Skin epidermis (tissue), 12 donors: ENCODE measurements around the gene HDAC9.
"Not testable (repeated sequence)": the region's sequence is repeated elsewhere in the genome, so short reads cannot be mapped to it uniquely, and the experiment has no call there.

ENCODE experiments used
- H3K27ac ChIP-seq, 21 experiments: fragments of 200-600 bp; sonication (generic) in 11 of 21; one replicate each; pipeline ENCODE4 v1.5.0; 2020; ENCODE audit warnings: mild to moderate bottlenecking in 3 of 21, inconsistent platforms in 2 of 21, moderate library complexity in 2 of 21
- H3K4me3 ChIP-seq, 7 experiments: fragments of 200-600 bp; sonication (generic) in 2 of 7; one replicate each; pipeline ENCODE4 v1.5.0; 2020; ENCODE audit warnings: inconsistent platforms in 2 of 7, mild to moderate bottlenecking in 2 of 7, moderate library complexity in 1 of 7

HDAC9 gene

DNA sequence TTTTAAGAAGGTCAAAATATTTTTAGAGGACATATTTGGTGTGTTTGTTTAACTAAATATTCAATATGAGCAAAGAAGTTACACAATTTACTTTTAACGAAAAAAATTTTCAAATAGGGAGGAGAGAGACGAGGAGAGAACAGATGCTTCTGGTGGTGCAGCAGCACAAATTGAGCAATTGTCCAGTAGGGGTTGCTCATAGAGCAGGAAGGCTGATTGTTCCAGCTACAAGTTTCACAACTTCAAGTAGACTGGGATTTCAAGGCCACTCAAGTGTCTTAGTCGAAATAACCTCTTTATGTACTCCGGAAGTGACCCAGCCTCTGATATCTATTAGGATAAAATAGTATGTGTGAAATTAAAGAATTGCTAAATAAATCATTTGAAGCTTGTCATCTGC, 197.9 kb downstream of the HDAC9 start:
- H3K4me3 ChIP-seq, result no peak overlapping the region
- no peak overlapping the region for H3K27ac ChIP-seq

DNA sequence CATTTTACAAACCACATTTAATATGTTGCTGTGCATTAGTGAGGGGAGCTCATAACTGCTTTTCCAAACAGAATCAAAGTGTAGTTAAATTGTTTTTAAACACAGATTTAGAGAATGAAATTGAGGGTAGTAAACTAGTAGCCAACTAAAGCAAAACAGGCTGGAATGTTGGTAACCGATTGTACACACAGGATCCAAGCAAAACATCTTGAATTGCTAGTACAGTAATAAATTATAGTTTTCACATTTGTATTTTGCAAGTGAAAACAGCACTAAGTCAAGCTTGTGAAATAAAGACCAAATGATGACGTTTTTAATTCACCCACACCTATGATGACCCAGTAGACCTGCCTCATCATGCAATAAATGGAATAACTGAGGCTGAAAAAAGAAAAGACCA, 198.3 kb downstream of the HDAC9 start:
- H3K27ac ChIP-seq, result peak overlapping the region in 2 of 21 experiments; percentile 3 to 29
- H3K4me3 ChIP-seq, result no peak overlapping the region

GRCh38 chr7:18694484-18694883, 198.9 kb downstream of the HDAC9 start:
- Histone ChIP-seq H3K4me3 (no peak overlapping the region), H3K27ac (peak overlapping the region in 2 of 21 experiments; percentile 3 to 29)

DNA sequence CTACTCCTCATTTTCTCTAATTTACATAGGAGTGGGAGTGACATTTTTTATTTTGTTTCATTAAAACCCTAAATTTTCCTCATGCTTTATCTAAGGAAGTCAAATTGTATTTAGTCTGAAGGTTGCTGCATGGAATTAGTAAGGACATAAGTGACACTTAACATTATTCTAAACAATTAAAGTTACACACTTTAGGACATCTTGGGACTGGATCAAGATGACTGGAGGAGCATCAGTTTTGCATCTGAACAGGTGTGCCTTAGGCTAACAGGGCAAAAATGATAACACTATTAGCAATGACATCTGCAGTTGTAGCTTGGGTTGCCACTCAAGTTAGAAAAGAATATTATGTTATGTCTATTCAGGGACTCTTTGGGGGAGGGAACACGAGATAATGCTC, 199.4 kb downstream of the HDAC9 start:
- no peak overlapping the region for H3K4me3 ChIP-seq
- H3K27ac ChIP-seq, result no peak overlapping the region

GRCh38 chr7:18698258-18698734, 202.7 kb downstream of the HDAC9 start:
- H3K4me3 ChIP-seq, result no peak overlapping the region
- H3K27ac ChIP-seq, result no peak overlapping the region

DNA sequence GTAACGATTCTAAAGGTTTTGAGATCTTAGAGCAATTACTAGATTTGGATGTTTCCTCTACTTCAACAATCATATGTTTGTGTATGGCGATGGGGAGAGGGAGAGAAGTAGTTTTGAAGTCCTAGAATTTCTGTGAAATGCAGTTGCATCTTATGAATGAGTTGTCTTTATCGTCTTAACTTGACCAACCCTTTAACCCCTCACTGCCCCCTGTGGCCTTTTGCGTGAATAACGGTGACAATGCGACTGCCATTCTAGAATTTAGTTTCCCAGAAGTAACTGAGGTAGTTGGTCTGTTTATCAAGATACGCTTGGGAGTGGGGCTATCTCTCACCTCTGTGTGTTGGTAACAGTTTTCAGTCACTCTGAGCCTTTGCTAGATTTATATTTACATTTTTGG, 204.6 kb downstream of the HDAC9 start:
- no peak overlapping the region for H3K27ac ChIP-seq
- no peak overlapping the region for H3K4me3 ChIP-seq

GRCh38 chr7:18702071-18702829, 206.7 kb downstream of the HDAC9 start:
- no peak overlapping the region for H3K27ac ChIP-seq

DNA sequence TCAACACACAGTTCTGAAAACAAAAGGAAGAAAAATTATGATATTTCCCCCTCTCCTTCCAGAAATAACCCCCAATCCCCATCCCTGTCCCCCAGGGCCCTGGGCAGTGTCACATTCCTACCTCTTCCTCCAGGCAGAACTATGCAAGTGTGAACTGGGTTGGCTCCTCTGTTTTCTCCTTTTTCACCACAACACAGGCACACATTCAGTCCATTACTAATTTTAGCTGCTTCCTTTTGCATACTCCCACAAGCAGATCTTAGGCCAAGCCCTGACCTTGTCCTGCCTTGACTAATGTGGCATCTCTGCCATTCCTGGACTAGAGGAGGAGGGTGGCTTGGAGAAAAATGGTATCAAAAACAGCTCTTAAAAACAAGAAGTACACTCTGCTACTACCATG, 208.1 kb downstream of the HDAC9 start:
- Histone ChIP-seq H3K4me3 (no peak overlapping the region), H3K27ac (no peak overlapping the region)

More at GRCh38 chr7:18702071-18702829, 206.7 kb downstream of the HDAC9 start:
- no peak overlapping the region for H3K4me3 ChIP-seq

- Histone ChIP-seq H3K4me3 (no peak overlapping the region), H3K27ac (no peak overlapping the region)
Measured at GRCh38 chr7:18706670-18707069, 211.1 kb downstream of the HDAC9 start.

DNA sequence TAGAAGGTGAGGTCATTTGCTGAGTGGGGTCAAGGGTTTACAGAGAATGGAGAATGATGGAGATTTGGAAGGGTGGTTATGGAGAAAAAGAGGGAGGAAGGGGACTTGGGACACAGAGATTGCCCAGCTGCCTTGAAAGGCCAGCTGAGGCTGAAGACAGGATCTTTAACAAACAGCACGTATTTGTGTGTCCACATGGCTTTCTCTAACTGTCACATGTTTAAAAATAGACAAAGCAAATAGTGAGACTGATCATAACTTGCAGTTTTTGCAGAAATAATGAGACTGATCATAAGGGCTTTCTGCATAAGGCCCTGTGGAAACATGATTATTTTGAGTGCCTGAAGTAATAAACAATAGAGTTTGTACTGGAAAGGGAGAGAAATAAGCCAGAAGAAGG, 212.7 kb downstream of the HDAC9 start:
- H3K4me3 ChIP-seq, result no peak overlapping the region
- H3K27ac ChIP-seq, result no peak overlapping the region

DNA sequence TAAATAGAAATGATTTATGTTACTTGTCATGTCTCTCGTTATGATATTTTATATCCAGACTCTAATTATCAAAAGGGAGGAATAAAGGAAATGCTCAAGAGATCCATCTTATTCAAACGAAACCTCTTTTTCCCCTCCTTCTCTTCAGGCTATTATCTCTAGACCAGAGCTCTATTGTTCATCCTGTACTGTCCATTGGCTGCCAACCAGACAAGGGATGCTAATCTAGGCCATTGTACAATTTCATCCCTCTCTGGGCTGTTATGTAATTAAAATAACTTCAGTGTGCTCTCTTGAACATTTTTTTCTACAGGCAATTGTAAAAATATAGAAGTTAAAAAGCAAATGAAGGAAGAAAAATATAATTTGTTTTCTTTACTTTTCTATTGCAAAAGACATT, 220.4 kb downstream of the HDAC9 start:
- Histone ChIP-seq H3K27ac (no peak overlapping the region), H3K4me3 (no peak overlapping the region)

- H3K27ac ChIP-seq, result no peak overlapping the region
- H3K4me3 ChIP-seq, result no peak overlapping the region
Measured at GRCh38 chr7:18721429-18721828, 225.9 kb downstream of the HDAC9 start.

DNA sequence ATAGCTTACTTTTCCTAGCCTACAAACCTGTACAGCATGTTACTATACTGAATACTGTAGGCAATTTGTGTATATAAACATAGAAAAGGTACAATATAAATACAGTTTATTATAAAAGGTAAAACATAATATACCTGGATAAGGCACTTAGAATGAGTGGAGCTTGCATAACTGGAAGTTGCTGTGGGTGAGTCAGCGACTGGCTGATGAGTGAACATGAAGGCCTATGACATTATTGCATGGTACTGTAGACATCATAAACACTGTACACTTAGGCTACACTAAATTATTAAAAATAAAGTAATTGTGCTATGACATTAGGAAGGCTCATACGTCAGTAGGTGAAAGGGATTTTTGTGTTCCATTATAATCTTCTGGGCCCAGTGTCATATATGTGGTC, 228.8 kb downstream of the HDAC9 start:
- H3K27ac ChIP-seq, result no peak overlapping the region
- H3K4me3 ChIP-seq, result no peak overlapping the region

DNA sequence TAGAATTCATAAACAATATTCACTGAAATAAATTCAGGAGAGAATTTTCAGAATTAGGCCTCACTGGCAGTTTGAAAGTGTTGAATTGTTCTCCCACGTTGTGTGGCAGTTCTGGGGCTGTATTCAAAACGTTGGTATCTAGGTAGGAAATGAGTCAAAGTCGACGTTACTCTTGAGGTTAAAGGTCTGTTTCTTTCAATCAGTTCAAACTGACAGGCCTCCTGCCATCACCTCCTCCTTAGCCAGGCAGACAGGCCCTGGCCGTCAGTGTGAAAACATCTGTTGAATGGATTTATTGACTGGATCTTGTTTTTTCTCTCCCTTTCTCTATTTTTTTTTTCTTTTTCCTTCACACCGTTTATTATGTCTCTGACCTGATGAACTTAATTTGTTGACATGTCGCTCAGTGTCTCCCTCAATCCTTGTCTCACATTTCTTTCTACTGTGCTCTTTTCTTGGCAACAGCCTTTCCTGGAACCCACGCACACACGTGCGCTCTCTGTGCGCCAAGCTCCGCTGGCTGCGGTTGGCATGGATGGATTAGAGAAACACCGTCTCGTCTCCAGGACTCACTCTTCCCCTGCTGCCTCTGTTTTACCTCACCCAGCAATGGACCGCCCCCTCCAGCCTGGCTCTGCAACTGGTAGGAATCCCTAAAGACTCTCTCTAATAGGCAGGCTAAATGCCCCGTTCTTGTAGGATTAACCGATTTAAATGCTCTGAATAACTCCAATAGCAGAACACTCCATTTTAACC, 231.7 kb downstream of the HDAC9 start:
- Histone ChIP-seq H3K27ac (no peak overlapping the region), H3K4me3 (no peak overlapping the region)

GRCh38 chr7:18736012-18736411, 240.5 kb downstream of the HDAC9 start:
- H3K27ac ChIP-seq, H3K4me3 ChIP-seq: not testable (repeated sequence)

DNA sequence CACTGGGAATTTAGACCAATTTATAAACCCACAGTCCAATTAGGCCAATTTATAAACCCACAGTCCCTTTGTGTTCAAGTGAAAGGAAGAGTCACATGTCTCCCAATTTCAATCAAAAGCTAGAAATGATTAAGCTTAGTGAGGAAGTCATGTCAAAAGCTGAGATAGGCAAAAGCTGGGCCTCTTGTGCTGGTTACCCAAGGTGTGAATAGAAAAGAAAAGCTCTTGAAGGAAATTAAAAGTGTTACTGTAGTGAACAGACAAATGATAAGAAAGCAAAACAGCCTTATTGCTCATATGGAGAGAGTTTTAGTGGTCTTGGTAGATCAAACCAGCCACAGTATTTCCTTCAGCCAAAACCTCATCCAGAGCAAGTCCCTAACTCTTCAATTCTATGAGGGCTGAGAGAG, 245.0 kb downstream of the HDAC9 start:
- H3K27ac ChIP-seq, result no peak overlapping the region

GRCh38 chr7:18753972-18754610, 258.5 kb downstream of the HDAC9 start:
- peak overlapping the region in 8 of 21 experiments; percentile 11 to 64 (median 26) for H3K27ac ChIP-seq
- no peak overlapping the region for H3K4me3 ChIP-seq

More for the DNA sequence above, 245.0 kb downstream of the HDAC9 start:
- no peak overlapping the region for H3K4me3 ChIP-seq

GRCh38 chr7:18754766-18755165, 259.2 kb downstream of the HDAC9 start:
- Histone ChIP-seq H3K27ac (peak overlapping the region in 6 of 21 experiments; percentile 5 to 62 (median 55)), H3K4me3 (no peak overlapping the region)

GRCh38 chr7:18755793-18756192, 260.2 kb downstream of the HDAC9 start:
- peak overlapping the region in 3 of 21 experiments; percentile 51 to 59 (median 59) for H3K27ac ChIP-seq
- no peak overlapping the region for H3K4me3 ChIP-seq

DNA sequence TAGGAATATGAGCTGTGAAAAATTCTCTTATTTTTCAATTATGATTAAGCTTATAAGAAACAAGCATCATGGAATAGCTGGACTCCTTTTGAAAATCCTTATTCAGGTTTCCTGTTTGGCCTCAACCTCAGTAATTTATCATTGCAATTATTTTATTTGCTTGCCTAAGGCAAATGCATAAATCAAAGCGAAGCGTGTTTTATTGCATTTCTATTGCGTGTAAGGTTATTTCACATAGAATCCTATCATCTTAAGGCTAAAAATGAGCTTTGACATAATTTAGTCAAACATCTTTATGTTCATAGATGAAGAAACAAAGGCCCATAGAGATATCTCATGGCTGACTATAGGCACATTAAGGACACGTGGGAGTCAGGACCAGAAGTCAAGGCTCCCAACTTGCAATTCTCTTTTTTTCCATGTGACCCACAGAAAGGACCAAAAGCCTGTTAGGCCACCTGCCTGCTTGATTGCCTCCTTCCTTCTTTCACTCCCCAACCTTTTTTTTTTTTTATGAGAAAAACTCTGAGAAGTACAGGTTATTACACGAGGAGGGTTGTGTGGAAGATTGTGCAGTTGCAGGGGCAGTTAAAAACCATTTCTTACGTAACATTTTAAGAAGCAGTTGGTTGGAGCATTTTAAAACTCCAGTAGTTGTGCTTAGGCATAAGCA, 261.0 kb downstream of the HDAC9 start:
- H3K4me3 ChIP-seq, result no peak overlapping the region
- peak overlapping the region in 1 of 21 experiments; percentile 26 for H3K27ac ChIP-seq
